ENCODE measurements around the gene SPEG. TPM values are rescaled to one million over a fixed set of nuclear protein-coding genes. Genes with fewer than 3 reads are reported as not detected.
A peak's percentile ranks its signal among the peaks of the same experiment; 100 is the strongest.

Gene SPEG
- total RNA-seq, 1 experiment from 2014 or later = 30.7 TPM

- Histone ChIP-seq H2AFZ (ENCODE audit: low read length) (no peak overlapping the region), H3K9ac (ENCODE audit: low read length) (no peak overlapping the region), H3K36me3 (ENCODE audit: low read depth, low read length) (no peaks in the 10 kb centered on the region), H3K4me1 (ENCODE audit: insufficient read depth, low read length) (peaks cover 18% of the 10 kb centered on the region), H3F3A (ENCODE audit: low read length, unreplicated experiment) (no peaks in the 10 kb centered on the region), H3K4me2 (ENCODE audit: low read length) (peak overlapping the region; percentile 77), H3K9me3 (ENCODE audit: low read length) (no peaks in the 10 kb centered on the region), H4K20me1 (ENCODE audit: low read length) (no peaks in the 10 kb centered on the region), H3K9me2 (replicated peaks; ENCODE audit: low read length) (no peaks in the 10 kb centered on the region), H3K27me3 (ENCODE audit: low read length) (no peaks in the 10 kb centered on the region), H3K4me3 (ENCODE audit: low read length) (peak overlapping the region; percentile 69), H3K79me2 (ENCODE audit: low read length) (peaks cover 14% of the 10 kb centered on the region), H3K27ac (ENCODE audit: low read length) (no peak overlapping the region)
- intact Hi-C loops (cut with micrococcal nuclease) = no loop called here
- no peak for ATAC-seq
- TSS peak; percentile 52 for BruUV-seq (replicated peaks)
- TF ChIP-seq, protein P1, sequence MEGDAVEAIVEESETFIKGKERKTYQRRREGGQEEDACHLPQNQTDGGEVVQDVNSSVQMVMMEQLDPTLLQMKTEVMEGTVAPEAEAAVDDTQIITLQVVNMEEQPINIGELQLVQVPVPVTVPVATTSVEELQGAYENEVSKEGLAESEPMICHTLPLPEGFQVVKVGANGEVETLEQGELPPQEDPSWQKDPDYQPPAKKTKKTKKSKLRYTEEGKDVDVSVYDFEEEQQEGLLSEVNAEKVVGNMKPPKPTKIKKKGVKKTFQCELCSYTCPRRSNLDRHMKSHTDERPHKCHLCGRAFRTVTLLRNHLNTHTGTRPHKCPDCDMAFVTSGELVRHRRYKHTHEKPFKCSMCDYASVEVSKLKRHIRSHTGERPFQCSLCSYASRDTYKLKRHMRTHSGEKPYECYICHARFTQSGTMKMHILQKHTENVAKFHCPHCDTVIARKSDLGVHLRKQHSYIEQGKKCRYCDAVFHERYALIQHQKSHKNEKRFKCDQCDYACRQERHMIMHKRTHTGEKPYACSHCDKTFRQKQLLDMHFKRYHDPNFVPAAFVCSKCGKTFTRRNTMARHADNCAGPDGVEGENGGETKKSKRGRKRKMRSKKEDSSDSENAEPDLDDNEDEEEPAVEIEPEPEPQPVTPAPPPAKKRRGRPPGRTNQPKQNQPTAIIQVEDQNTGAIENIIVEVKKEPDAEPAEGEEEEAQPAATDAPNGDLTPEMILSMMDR (conservative IDR thresholded peaks at IDR 0.05; ENCODE audit: low read depth, low read length) = no peak
- TF ChIP-seq EZH2phosphoT487 (IDR thresholded peaks at IDR 0.05; ENCODE audit: borderline replicate concordance, low read length) (no peak), EZH2 (IDR thresholded peaks at IDR 0.05; ENCODE audit: low read length, unreplicated experiment) (no peak)
- ChIA-PET POLR2A (ENCODE audit: unreplicated experiment) (interaction anchor here (1.6 kb wide), 1 partner anchor 10 kb away, joined by 11 read pairs; no protein-coding TSS in a partner anchor), CTCF (no interaction called here)
- DNase-seq = no peak
These were observed 8.5 kb downstream of the SPEG start for GRCh38 chr2:219443016-219443696.

DNA sequence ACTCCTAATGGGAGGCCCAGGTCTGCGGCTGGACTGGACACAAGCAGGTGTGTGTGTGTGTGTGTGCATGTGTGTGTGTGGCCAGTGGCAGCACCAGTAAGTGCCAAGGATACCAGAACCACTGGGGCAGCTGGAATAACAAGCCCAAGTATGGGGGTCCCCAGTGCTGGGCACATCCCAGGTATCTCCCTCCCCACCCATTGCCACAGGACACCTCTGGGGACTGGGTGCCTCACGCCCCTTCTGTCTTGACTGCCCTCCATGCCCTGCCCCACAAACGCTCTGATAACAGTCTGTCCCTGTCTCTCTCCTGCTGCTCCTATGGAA lies 9.0 kb downstream of the SPEG start:
- Histone ChIP-seq H3K27ac (ENCODE audit: low read length) (no peak overlapping the region), H3K4me3 (ENCODE audit: low read length) (no peak overlapping the region), H3K4me2 (ENCODE audit: low read length) (no peak overlapping the region), H2AFZ (ENCODE audit: low read length) (no peak overlapping the region), H3K36me3 (ENCODE audit: low read depth, low read length) (no peaks in the 10 kb centered on the region), H3K4me1 (ENCODE audit: insufficient read depth, low read length) (peaks cover 18% of the 10 kb centered on the region), H3K9me2 (replicated peaks; ENCODE audit: low read length) (no peaks in the 10 kb centered on the region), H3K9me3 (ENCODE audit: low read length) (no peaks in the 10 kb centered on the region), H3K9ac (ENCODE audit: low read length) (no peak overlapping the region), H3F3A (ENCODE audit: low read length, unreplicated experiment) (no peaks in the 10 kb centered on the region), H3K27me3 (ENCODE audit: low read length) (no peaks in the 10 kb centered on the region), H3K79me2 (ENCODE audit: low read length) (peaks cover 14% of the 10 kb centered on the region), H4K20me1 (ENCODE audit: low read length) (no peaks in the 10 kb centered on the region)
- TF ChIP-seq EZH2phosphoT487 (IDR thresholded peaks at IDR 0.05; ENCODE audit: borderline replicate concordance, low read length) (no peak), EZH2 (IDR thresholded peaks at IDR 0.05; ENCODE audit: low read length, unreplicated experiment) (no peak)
- TF ChIP-seq, protein P1 (conservative IDR thresholded peaks at IDR 0.05; ENCODE audit: low read depth, low read length) = no peak
- POLR2A ChIA-PET (ENCODE audit: unreplicated experiment) = no interaction called here
- intact Hi-C loops (cut with micrococcal nuclease) = no loop called here
- DNase-seq (no peak), ATAC-seq (no peak)
- BruUV-seq (replicated peaks) = no TSS peak
- CTCF ChIA-PET = no interaction called here

DNA sequence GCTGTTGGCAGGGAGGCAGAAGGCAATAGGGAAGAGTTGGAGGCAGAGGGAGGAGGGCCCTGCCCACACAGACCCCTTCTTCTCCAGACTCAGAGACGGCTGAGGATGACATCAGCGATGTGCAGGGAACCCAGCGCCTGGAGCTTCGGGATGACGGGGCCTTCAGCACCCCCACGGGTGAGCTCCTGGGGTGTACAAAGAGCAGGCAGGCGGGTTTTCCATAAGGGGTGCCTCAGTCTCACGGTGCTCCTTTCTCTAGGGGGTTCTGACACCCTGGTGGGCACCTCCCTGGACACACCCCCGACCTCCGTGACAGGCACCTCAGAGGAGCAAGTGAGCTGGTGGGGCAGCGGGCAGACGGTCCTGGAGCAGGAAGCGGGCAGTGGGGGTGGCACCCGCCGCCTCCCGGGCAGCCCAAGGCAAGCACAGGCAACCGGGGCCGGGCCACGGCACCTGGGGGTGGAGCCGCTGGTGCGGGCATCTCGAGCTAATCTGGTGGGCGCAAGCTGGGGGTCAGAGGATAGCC lies 10.0 kb downstream of the SPEG start:
- TF ChIP-seq, protein P1 (conservative IDR thresholded peaks at IDR 0.05; ENCODE audit: low read depth, low read length) = no peak
- no peak for TF ChIP-seq EZH2phosphoT487 (IDR thresholded peaks at IDR 0.05; ENCODE audit: borderline replicate concordance, low read length)
- TF ChIP-seq EZH2 (IDR thresholded peaks at IDR 0.05; ENCODE audit: low read length, unreplicated experiment) = no peak
- no peaks in the 10 kb centered on the region for H3K36me3 ChIP-seq (ENCODE audit: low read depth, low read length)
- ATAC-seq (no peak), DNase-seq (no peak)
- no peaks in the 10 kb centered on the region for H3K27me3 ChIP-seq (ENCODE audit: low read length)
- POLR2A ChIA-PET (ENCODE audit: unreplicated experiment) = no interaction called here
- H2AFZ ChIP-seq (ENCODE audit: low read length) = no peak overlapping the region
- no peak overlapping the region for H3K4me3 ChIP-seq (ENCODE audit: low read length)
- H3K9ac ChIP-seq (ENCODE audit: low read length) = no peak overlapping the region
- intact Hi-C loops (cut with micrococcal nuclease) = no loop called here
- H3F3A ChIP-seq (ENCODE audit: low read length, unreplicated experiment) = no peaks in the 10 kb centered on the region
- no peak overlapping the region for H3K27ac ChIP-seq (ENCODE audit: low read length)
- no TSS peak for BruUV-seq (replicated peaks)
- no peak overlapping the region for H3K4me2 ChIP-seq (ENCODE audit: low read length)
- H3K79me2 ChIP-seq (ENCODE audit: low read length) = peaks cover 14% of the 10 kb centered on the region
- no peaks in the 10 kb centered on the region for H3K9me3 ChIP-seq (ENCODE audit: low read length)
- peaks cover 18% of the 10 kb centered on the region for H3K4me1 ChIP-seq (ENCODE audit: insufficient read depth, low read length)
- no peaks in the 10 kb centered on the region for H4K20me1 ChIP-seq (ENCODE audit: low read length)
- CTCF ChIA-PET = no interaction called here
- H3K9me2 ChIP-seq (replicated peaks; ENCODE audit: low read length) = no peaks in the 10 kb centered on the region

Measured in PC-3 (cell line).